ENCODE measurements around the gene ADIG. TPM values are rescaled to one million over a fixed set of nuclear protein-coding genes. Genes with fewer than 3 reads are reported as not detected.
"Not testable (repeated sequence)": the region's sequence is repeated elsewhere in the genome, so short reads cannot be mapped to it uniquely, and the experiment has no call there.

Gene ADIG
- total RNA-seq, 2 experiments from 2014 or later = not detected

GRCh38 chr20:38592411-38592790 is 11.4 kb downstream of the ADIG start:
- H3K9me3 Mint-ChIP-seq (ENCODE audit: insufficient read depth); ATAC-seq; CTCF ChIA-PET; H3K4me3 Mint-ChIP-seq; H3K27me3 Mint-ChIP-seq (ENCODE audit: low read depth); DNase-seq; H3K27ac Mint-ChIP-seq; POLR2A ChIA-PET; H3K4me1 Mint-ChIP-seq (ENCODE audit: low read depth); H3K36me3 Mint-ChIP-seq (ENCODE audit: low read depth): not testable (repeated sequence)

GRCh38 chr20:38594281-38594680 is 13.3 kb downstream of the ADIG start:
- H3K36me3 Mint-ChIP-seq (ENCODE audit: low read depth); H3K27ac Mint-ChIP-seq; POLR2A ChIA-PET; H3K4me3 Mint-ChIP-seq; H3K4me1 Mint-ChIP-seq (ENCODE audit: low read depth); H3K9me3 Mint-ChIP-seq (ENCODE audit: insufficient read depth); DNase-seq; CTCF ChIA-PET; ATAC-seq: not testable (repeated sequence)
- H3K27me3 Mint-ChIP-seq (ENCODE audit: low read depth) = peaks cover 13% of the 10 kb centered on the region

GRCh38 chr20:38595886-38596285 is 14.9 kb downstream of the ADIG start:
- peaks cover 19% of the 10 kb centered on the region for H3K27me3 Mint-ChIP-seq (ENCODE audit: low read depth)
- CTCF ChIA-PET; H3K36me3 Mint-ChIP-seq (ENCODE audit: low read depth); ATAC-seq; H3K27ac Mint-ChIP-seq; H3K4me1 Mint-ChIP-seq (ENCODE audit: low read depth); H3K4me3 Mint-ChIP-seq; H3K9me3 Mint-ChIP-seq (ENCODE audit: insufficient read depth); DNase-seq; POLR2A ChIA-PET: not testable (repeated sequence)

- POLR2A ChIA-PET = no interaction called here
- H3K4me1 Mint-ChIP-seq (ENCODE audit: low read depth) = peaks cover 7% of the 10 kb centered on the region
- H3K36me3 Mint-ChIP-seq (ENCODE audit: low read depth) = no peaks in the 10 kb centered on the region
- no peaks in the 10 kb centered on the region for H3K9me3 Mint-ChIP-seq (ENCODE audit: insufficient read depth)
- DNase-seq = no peak
- H3K27me3 Mint-ChIP-seq (ENCODE audit: low read depth) = peaks cover 47% of the 10 kb centered on the region
- CTCF ChIA-PET = no interaction called here
- no peak for ATAC-seq
- no peak overlapping the region for H3K4me3 Mint-ChIP-seq
- no peak overlapping the region for H3K27ac Mint-ChIP-seq
Measured at GRCh38 chr20:38599410-38599882, 18.4 kb downstream of the ADIG start.

- no peaks in the 10 kb centered on the region for H3K9me3 Mint-ChIP-seq (ENCODE audit: insufficient read depth)
- DNase-seq = no peak
- peaks cover 50% of the 10 kb centered on the region for H3K27me3 Mint-ChIP-seq (ENCODE audit: low read depth)
- H3K4me3 Mint-ChIP-seq = no peak overlapping the region
- H3K27ac Mint-ChIP-seq = no peak overlapping the region
- no peak for ATAC-seq
- ChIA-PET CTCF (no interaction called here), POLR2A (no interaction called here)
- H3K36me3 Mint-ChIP-seq (ENCODE audit: low read depth) = no peaks in the 10 kb centered on the region
- peaks cover 7% of the 10 kb centered on the region for H3K4me1 Mint-ChIP-seq (ENCODE audit: low read depth)
Measured at GRCh38 chr20:38600057-38600456, 19.1 kb downstream of the ADIG start.

- Mint-ChIP-seq H3K36me3 (ENCODE audit: low read depth) (no peaks in the 10 kb centered on the region), H3K9me3 (ENCODE audit: insufficient read depth) (no peaks in the 10 kb centered on the region), H3K4me1 (ENCODE audit: low read depth) (peaks cover 7% of the 10 kb centered on the region), H3K27ac (no peak within 1 kb of the TSS), H3K4me3 (peak within 1 kb of the TSS; percentile 42), H3K27me3 (ENCODE audit: low read depth) (peaks cover 54% of the 10 kb centered on the region)
- peak; percentile 25 for DNase-seq
- POLR2A ChIA-PET = interaction anchor here (0.6 kb wide), 1 partner anchor 42 kb away, joined by 3 read pairs; no protein-coding TSS in a partner anchor
- ATAC-seq = peak; percentile 91
- CTCF ChIA-PET = no interaction called here
Measured at GRCh38 chr20:38601216-38602184, 20.5 kb downstream of the ADIG start, which contains the start of gene ARHGAP40. Gene ARHGAP40 (plus strand): TSS chr20:38601809.

GRCh38 chr20:38602185-38602581 is 21.2 kb downstream of the ADIG start:
- CTCF ChIA-PET = no interaction called here
- peaks cover 56% of the 10 kb centered on the region for H3K27me3 Mint-ChIP-seq (ENCODE audit: low read depth)
- H3K4me3 Mint-ChIP-seq = no peak overlapping the region
- no peaks in the 10 kb centered on the region for H3K36me3 Mint-ChIP-seq (ENCODE audit: low read depth)
- DNase-seq (no peak), ATAC-seq (no peak)
- no peak overlapping the region for H3K27ac Mint-ChIP-seq
- H3K4me1 Mint-ChIP-seq (ENCODE audit: low read depth) = peaks cover 7% of the 10 kb centered on the region
- POLR2A ChIA-PET = no interaction called here
- no peaks in the 10 kb centered on the region for H3K9me3 Mint-ChIP-seq (ENCODE audit: insufficient read depth)

GRCh38 chr20:38603286-38603685 is 22.3 kb downstream of the ADIG start:
- H3K9me3 Mint-ChIP-seq (ENCODE audit: insufficient read depth) = no peaks in the 10 kb centered on the region
- ATAC-seq (no peak), DNase-seq (no peak)
- H3K4me1 Mint-ChIP-seq (ENCODE audit: low read depth) = peaks cover 7% of the 10 kb centered on the region
- H3K36me3 Mint-ChIP-seq (ENCODE audit: low read depth) = no peaks in the 10 kb centered on the region
- H3K4me3 Mint-ChIP-seq = no peak overlapping the region
- peaks cover 55% of the 10 kb centered on the region for H3K27me3 Mint-ChIP-seq (ENCODE audit: low read depth)
- no peak overlapping the region for H3K27ac Mint-ChIP-seq
- ChIA-PET POLR2A (no interaction called here), CTCF (interaction anchor here (1.2 kb wide), 1 partner anchor 30 kb away, joined by 3 read pairs; no protein-coding TSS in a partner anchor)

GRCh38 chr20:38604873-38605303 is 23.9 kb downstream of the ADIG start:
- Mint-ChIP-seq H3K9me3 (ENCODE audit: insufficient read depth) (no peaks in the 10 kb centered on the region), H3K4me1 (ENCODE audit: low read depth) (peaks cover 7% of the 10 kb centered on the region), H3K27ac (no peak overlapping the region), H3K4me3 (no peak overlapping the region), H3K27me3 (ENCODE audit: low read depth) (peaks cover 55% of the 10 kb centered on the region), H3K36me3 (ENCODE audit: low read depth) (no peaks in the 10 kb centered on the region)
- POLR2A ChIA-PET = no interaction called here
- no peak for ATAC-seq
- no peak for DNase-seq
- CTCF ChIA-PET = no interaction called here

GRCh38 chr20:38607351-38607750 is 26.4 kb downstream of the ADIG start:
- H3K36me3 Mint-ChIP-seq (ENCODE audit: low read depth) = no peaks in the 10 kb centered on the region

GRCh38 chr20:38608188-38608587 is 27.2 kb downstream of the ADIG start:
- ATAC-seq = no peak

More at GRCh38 chr20:38607351-38607750, 26.4 kb downstream of the ADIG start:
- no peaks in the 10 kb centered on the region for H3K4me1 Mint-ChIP-seq (ENCODE audit: low read depth)
- CTCF ChIA-PET = no interaction called here
- DNase-seq (no peak), ATAC-seq (no peak)
- H3K27ac Mint-ChIP-seq = no peak overlapping the region
- POLR2A ChIA-PET = interaction anchor here (0.6 kb wide), 1 partner anchor 1438 kb away, joined by 3 read pairs; no protein-coding TSS in a partner anchor
- H3K9me3 Mint-ChIP-seq (ENCODE audit: insufficient read depth) = no peaks in the 10 kb centered on the region
- no peak overlapping the region for H3K4me3 Mint-ChIP-seq
- peaks cover 45% of the 10 kb centered on the region for H3K27me3 Mint-ChIP-seq (ENCODE audit: low read depth)

GRCh38 chr20:38609815-38610214 is 28.8 kb downstream of the ADIG start:
- DNase-seq = no peak
- Mint-ChIP-seq H3K4me1 (ENCODE audit: low read depth) (no peaks in the 10 kb centered on the region), H3K27ac (no peak overlapping the region), H3K36me3 (ENCODE audit: low read depth) (no peaks in the 10 kb centered on the region), H3K9me3 (ENCODE audit: insufficient read depth) (no peaks in the 10 kb centered on the region), H3K27me3 (ENCODE audit: low read depth) (peaks cover 35% of the 10 kb centered on the region), H3K4me3 (no peak overlapping the region)
- ChIA-PET CTCF (no interaction called here), POLR2A (no interaction called here)
- no peak for ATAC-seq

More at GRCh38 chr20:38608188-38608587, 27.2 kb downstream of the ADIG start:
- no peaks in the 10 kb centered on the region for H3K36me3 Mint-ChIP-seq (ENCODE audit: low read depth)
- ChIA-PET POLR2A (no interaction called here), CTCF (no interaction called here)
- H3K27ac Mint-ChIP-seq = no peak overlapping the region
- H3K9me3 Mint-ChIP-seq (ENCODE audit: insufficient read depth) = no peaks in the 10 kb centered on the region
- H3K4me1 Mint-ChIP-seq (ENCODE audit: low read depth) = no peaks in the 10 kb centered on the region
- H3K4me3 Mint-ChIP-seq = no peak overlapping the region
- peaks cover 40% of the 10 kb centered on the region for H3K27me3 Mint-ChIP-seq (ENCODE audit: low read depth)
- DNase-seq = no peak
